ENCODE results near the gene FAM217A. TPM values are rescaled to one million over a fixed set of nuclear protein-coding genes. Genes with fewer than 3 reads are reported as not detected.
"Not testable (repeated sequence)": the region's sequence is repeated elsewhere in the genome, so short reads cannot be mapped to it uniquely, and the experiment has no call there.

The FAM217A gene
- polyA plus RNA-seq, 3 donors from 2014 or later: 0.16 TPM; not detected in 2

GRCh38 chr6:4105980-4106536, 27.1 kb upstream of the FAM217A start:
- peaks cover 0 to 3% (median 2%) of the 10 kb centered on the region in 3 donors for H3K27me3 Mint-ChIP-seq (ENCODE audit: low read depth in 3 of 3)
- no peak for DNase-seq
- no peaks in the 10 kb centered on the region for H3K4me1 Mint-ChIP-seq
- H3K9me3 Mint-ChIP-seq: no peaks in the 10 kb centered on the region
- H3K27ac Mint-ChIP-seq: no peak overlapping the region
- H3K36me3 Mint-ChIP-seq: no peaks in the 10 kb centered on the region
- H3K4me3 Mint-ChIP-seq: no peak overlapping the region

- no peak overlapping the region for H3K27ac Mint-ChIP-seq
- H3K4me3 Mint-ChIP-seq: no peak overlapping the region
Observed at GRCh38 chr6:4103929-4104328, 25.0 kb upstream of the FAM217A start.

GRCh38 chr6:4102687-4103244, 23.8 kb upstream of the FAM217A start:
- Mint-ChIP-seq H3K27ac (no peak overlapping the region), H3K4me3 (no peak overlapping the region), H3K27me3 (ENCODE audit: low read depth in 3 of 3) (peaks cover 0 to 3% (median 2%) of the 10 kb centered on the region in 3 donors), H3K36me3 (no peaks in the 10 kb centered on the region), H3K4me1 (no peaks in the 10 kb centered on the region), H3K9me3 (peaks cover 0 to 3% (median 0%) of the 10 kb centered on the region in 6 donors)
- no peak for DNase-seq

More at GRCh38 chr6:4103929-4104328, 25.0 kb upstream of the FAM217A start:
- no peak for DNase-seq
- H3K27me3 Mint-ChIP-seq (ENCODE audit: low read depth in 3 of 3): peaks cover 0 to 3% (median 2%) of the 10 kb centered on the region in 3 donors
- peaks cover 0 to 3% (median 0%) of the 10 kb centered on the region in 6 donors for H3K9me3 Mint-ChIP-seq
- no peaks in the 10 kb centered on the region for H3K36me3 Mint-ChIP-seq
- no peaks in the 10 kb centered on the region for H3K4me1 Mint-ChIP-seq

- H3K4me1 Mint-ChIP-seq: no peaks in the 10 kb centered on the region
- H3K27ac Mint-ChIP-seq: no peak overlapping the region
- H3K9me3 Mint-ChIP-seq: peaks cover 0 to 3% (median 0%) of the 10 kb centered on the region in 6 donors
- no peak overlapping the region for H3K4me3 Mint-ChIP-seq
- no peak for DNase-seq
- H3K27me3 Mint-ChIP-seq (ENCODE audit: low read depth in 3 of 3): peaks cover 0 to 3% (median 2%) of the 10 kb centered on the region in 3 donors
- no peaks in the 10 kb centered on the region for H3K36me3 Mint-ChIP-seq
Observed at GRCh38 chr6:4101298-4101697, 22.4 kb upstream of the FAM217A start.

GRCh38 chr6:4100655-4101054, 21.7 kb upstream of the FAM217A start:
- Mint-ChIP-seq H3K9me3 (peaks cover 0 to 3% (median 0%) of the 10 kb centered on the region in 6 donors), H3K36me3 (no peaks in the 10 kb centered on the region), H3K4me1 (no peaks in the 10 kb centered on the region), H3K4me3 (no peak overlapping the region), H3K27me3 (ENCODE audit: low read depth in 3 of 3) (peaks cover 0 to 3% (median 0%) of the 10 kb centered on the region in 3 donors), H3K27ac (no peak overlapping the region)
- no peak for DNase-seq

- no peak for DNase-seq
- Mint-ChIP-seq H3K4me3 (no peak overlapping the region), H3K27me3 (ENCODE audit: low read depth in 3 of 3) (peaks cover 0 to 2% (median 0%) of the 10 kb centered on the region in 3 donors), H3K9me3 (no peaks in the 10 kb centered on the region), H3K4me1 (no peaks in the 10 kb centered on the region), H3K27ac (no peak overlapping the region), H3K36me3 (no peaks in the 10 kb centered on the region)
Observed at GRCh38 chr6:4093288-4093687, 14.4 kb upstream of the FAM217A start.

GRCh38 chr6:4091941-4092340, 13.0 kb upstream of the FAM217A start:
- Mint-ChIP-seq H3K27me3 (ENCODE audit: low read depth in 3 of 3) (peaks cover 0 to 2% (median 0%) of the 10 kb centered on the region in 3 donors), H3K27ac (no peak overlapping the region), H3K36me3 (no peaks in the 10 kb centered on the region), H3K9me3 (no peaks in the 10 kb centered on the region), H3K4me1 (no peaks in the 10 kb centered on the region), H3K4me3 (no peak overlapping the region)
- DNase-seq: no peak

- not testable (repeated sequence) for H3K27me3 Mint-ChIP-seq (ENCODE audit: low read depth in 3 of 3); H3K4me3 Mint-ChIP-seq; H3K9me3 Mint-ChIP-seq; H3K27ac Mint-ChIP-seq; H3K36me3 Mint-ChIP-seq; DNase-seq; H3K4me1 Mint-ChIP-seq
Observed at GRCh38 chr6:4090043-4090442, 11.1 kb upstream of the FAM217A start.

GRCh38 chr6:4088704-4089103, 9.8 kb upstream of the FAM217A start:
- H3K27me3 Mint-ChIP-seq (ENCODE audit: low read depth in 3 of 3): peaks cover 0 to 3% (median 0%) of the 10 kb centered on the region in 3 donors
- DNase-seq: no peak
- H3K4me3 Mint-ChIP-seq: no peak overlapping the region
- H3K4me1 Mint-ChIP-seq: no peaks in the 10 kb centered on the region
- H3K9me3 Mint-ChIP-seq: no peaks in the 10 kb centered on the region
- no peaks in the 10 kb centered on the region for H3K36me3 Mint-ChIP-seq
- H3K27ac Mint-ChIP-seq: no peak overlapping the region

- H3K27ac Mint-ChIP-seq: no peak overlapping the region
- no peak for DNase-seq
- H3K27me3 Mint-ChIP-seq (ENCODE audit: low read depth in 3 of 3): peaks cover 0 to 3% (median 2%) of the 10 kb centered on the region in 3 donors
- no peaks in the 10 kb centered on the region for H3K36me3 Mint-ChIP-seq
- H3K4me3 Mint-ChIP-seq: no peak overlapping the region
- no peaks in the 10 kb centered on the region for H3K9me3 Mint-ChIP-seq
- no peaks in the 10 kb centered on the region for H3K4me1 Mint-ChIP-seq
Observed at GRCh38 chr6:4085332-4085700, 6.4 kb upstream of the FAM217A start.

GRCh38 chr6:4084444-4085331, 5.8 kb upstream of the FAM217A start:
- peaks cover 0 to under 1% (median 0%) of the 10 kb centered on the region in 3 donors for H3K36me3 Mint-ChIP-seq
- H3K4me3 Mint-ChIP-seq: no peak overlapping the region
- H3K27me3 Mint-ChIP-seq (ENCODE audit: low read depth in 3 of 3): peaks cover 0 to 6% (median 2%) of the 10 kb centered on the region in 3 donors
- DNase-seq: no peak
- no peaks in the 10 kb centered on the region for H3K9me3 Mint-ChIP-seq
- H3K4me1 Mint-ChIP-seq: no peaks in the 10 kb centered on the region
- no peak overlapping the region for H3K27ac Mint-ChIP-seq

- Mint-ChIP-seq H3K4me3 (no peak overlapping the region), H3K27me3 (ENCODE audit: low read depth in 3 of 3) (peaks cover 3 to 9% (median 7%) of the 10 kb centered on the region in 3 donors), H3K36me3 (peaks cover 0 to 4% (median 2%) of the 10 kb centered on the region in 3 donors), H3K4me1 (no peaks in the 10 kb centered on the region), H3K9me3 (no peaks in the 10 kb centered on the region), H3K27ac (no peak overlapping the region)
- DNase-seq: no peak
Observed at GRCh38 chr6:4074478-4075235, 4.3 kb downstream of the FAM217A start.

- DNase-seq: no peak
- Mint-ChIP-seq H3K27ac (no peak overlapping the region), H3K27me3 (ENCODE audit: low read depth in 3 of 3) (peaks cover 0 to 2% (median 0%) of the 10 kb centered on the region in 3 donors), H3K36me3 (no peaks in the 10 kb centered on the region), H3K9me3 (no peaks in the 10 kb centered on the region), H3K4me1 (no peaks in the 10 kb centered on the region), H3K4me3 (no peak overlapping the region)
Observed at GRCh38 chr6:4071330-4071729, 7.6 kb downstream of the FAM217A start.
